HG03135 (cell line): Measurements from ENCODE around the gene RAB11FIP4.

Source experiments
- ATAC-seq: cut with Tn5 transposase; IDR thresholded peaks from one replicate; pipeline ENCODE4 v1.9.1; 2021; ENCODE audit warnings: mild to moderate bottlenecking, moderate library complexity; ENCODE audit not compliant: unreplicated experiment

RAB11FIP4 gene

DNA sequence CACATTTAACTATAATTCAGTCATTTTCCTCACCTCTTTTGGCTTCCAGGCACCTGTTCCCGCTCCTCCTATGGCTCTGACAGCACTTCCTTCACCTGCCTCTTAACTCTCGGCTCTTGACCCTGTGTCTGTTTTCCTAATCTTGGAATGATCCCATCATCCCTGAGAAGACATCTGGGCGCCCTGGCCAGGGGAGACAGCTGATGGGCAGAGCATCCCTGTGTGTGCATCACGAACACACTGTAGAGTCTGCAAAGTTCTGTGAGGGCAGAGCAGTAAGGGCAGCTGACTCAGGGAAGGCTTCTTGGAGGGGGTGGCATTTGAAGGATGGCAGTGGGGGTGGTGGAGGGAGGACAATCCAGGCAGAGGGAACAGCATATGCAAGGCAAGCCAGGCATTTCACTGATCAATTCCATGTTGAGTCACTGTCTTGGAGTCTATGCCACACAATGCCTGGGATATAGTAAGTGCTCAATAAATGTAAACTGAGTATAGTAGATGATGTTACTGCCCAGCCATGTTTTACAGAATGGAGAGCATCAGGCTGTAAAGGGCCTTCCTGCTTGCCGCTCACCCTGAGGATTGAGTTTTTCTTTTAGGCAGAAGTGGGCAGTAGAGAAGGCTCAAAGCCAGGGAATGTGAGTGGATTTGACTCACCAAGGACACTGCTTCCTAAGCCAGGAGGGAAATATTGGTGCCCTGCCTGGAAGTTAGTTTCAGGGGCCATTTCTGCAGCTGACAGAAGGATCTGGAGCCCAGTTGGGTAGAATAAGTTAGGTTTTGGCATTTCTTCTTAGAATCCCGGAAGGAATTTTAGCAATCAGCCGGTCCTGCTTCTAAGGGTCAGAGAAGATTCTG, 5.8 kb upstream of the RAB11FIP4 start:
- ATAC-seq: no peak

DNA sequence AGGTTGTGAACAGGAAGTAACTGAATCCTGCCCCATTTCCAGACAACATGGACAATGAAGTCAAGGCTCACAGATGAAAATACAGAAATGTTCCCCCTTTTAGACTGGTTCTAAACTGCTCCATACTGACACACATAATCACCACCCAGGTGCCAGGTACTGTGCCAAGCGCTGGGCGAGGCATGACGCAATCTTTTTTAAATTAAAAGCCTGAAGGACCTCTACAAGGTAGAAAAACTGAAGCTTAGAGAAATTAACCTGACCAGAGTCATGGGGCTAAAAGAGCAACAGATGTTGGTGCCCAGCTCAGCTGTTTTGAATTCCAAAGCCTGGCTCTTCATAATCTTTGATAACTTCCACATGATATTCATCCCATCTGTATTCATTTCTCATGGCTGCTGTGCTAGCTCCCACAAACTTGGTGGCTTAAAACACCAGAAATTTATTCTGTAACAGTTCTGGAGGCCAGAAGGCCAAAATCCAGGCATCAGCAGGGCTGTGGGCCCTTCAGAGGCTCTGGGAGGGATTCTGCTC, 4.9 kb upstream of the RAB11FIP4 start:
- no peak for ATAC-seq

DNA sequence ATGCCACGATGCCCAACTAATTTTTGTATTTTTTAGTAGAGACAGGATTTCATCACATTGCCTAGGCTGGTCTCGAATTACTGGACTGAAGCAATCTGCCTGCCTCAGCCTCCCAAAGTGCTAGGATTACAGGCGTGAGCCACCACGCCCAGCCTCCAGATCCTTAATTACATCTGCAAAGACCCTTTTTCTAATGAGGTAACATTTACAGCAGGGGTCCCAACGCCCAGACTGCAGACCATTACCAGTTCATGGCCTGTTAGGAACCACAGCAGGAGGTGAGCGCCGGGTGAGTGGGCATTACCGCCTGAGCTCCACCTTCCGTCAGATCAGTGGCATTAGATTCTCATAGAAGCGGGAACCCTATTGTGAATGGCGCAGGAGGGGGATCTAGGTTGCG, 4.0 kb upstream of the RAB11FIP4 start:
- no peak for ATAC-seq

DNA sequence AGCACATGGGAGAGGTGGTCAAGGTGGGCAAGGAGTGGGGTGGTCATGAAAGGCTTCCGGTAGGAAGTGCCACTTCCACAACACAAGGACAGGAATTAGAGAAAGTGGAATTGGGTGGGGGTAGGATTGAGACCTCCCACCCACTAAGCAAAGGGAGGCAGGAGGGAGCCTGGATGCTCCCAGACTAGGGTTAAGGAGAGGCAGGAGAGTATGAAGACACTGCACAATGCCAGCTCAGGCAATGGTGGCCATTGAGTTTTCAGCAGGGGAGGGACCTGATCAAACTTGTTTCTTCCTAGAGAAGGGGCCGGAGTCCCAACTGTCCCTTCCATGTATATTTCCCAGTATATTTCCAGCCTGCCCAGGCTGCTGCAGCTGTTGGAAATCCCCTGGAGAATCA, 3.1 kb upstream of the RAB11FIP4 start:
- no peak for ATAC-seq

DNA sequence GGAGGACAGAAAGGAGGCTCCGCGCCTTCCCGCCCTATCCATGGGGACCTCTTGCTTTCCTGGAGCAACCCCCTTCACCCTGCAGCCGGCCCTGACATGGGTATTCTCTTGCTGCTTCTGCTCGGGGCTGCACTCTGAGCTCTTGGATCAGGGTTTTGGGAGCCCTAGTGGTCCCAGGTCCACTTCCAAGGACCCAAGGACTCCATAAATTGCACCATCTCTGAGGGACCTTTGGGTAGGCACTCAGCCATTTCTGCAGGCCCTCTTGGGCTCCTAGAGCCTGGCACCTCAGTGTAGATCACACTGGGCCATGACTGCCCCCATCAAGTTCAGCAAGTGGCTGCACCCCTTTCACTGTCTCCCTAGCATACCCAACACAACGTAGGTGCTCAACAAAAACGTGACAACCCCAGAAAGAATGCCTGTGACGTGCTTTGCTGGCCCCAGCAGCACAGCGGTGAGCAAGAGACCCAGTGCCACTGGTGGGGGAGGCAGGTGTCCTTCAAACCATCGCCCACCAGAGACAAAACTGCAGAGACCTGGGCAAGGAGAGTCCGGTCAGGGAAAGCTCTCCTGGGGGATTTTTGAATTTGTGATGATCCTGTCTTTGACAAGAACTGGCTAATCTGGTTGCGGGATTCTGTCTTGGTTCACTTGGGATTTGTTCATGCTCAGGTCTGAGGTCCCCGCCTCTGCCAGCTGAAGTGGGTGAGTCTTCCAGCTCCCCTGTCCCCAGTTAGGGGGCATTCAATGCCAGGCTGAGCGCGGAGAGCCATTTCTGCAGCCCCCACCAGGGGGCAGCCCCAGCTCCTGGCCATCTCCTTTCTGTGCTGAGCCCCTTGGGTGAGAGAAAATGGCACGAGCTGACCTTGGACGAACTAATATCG, 2.5 kb upstream of the RAB11FIP4 start:
- ATAC-seq: no peak

DNA sequence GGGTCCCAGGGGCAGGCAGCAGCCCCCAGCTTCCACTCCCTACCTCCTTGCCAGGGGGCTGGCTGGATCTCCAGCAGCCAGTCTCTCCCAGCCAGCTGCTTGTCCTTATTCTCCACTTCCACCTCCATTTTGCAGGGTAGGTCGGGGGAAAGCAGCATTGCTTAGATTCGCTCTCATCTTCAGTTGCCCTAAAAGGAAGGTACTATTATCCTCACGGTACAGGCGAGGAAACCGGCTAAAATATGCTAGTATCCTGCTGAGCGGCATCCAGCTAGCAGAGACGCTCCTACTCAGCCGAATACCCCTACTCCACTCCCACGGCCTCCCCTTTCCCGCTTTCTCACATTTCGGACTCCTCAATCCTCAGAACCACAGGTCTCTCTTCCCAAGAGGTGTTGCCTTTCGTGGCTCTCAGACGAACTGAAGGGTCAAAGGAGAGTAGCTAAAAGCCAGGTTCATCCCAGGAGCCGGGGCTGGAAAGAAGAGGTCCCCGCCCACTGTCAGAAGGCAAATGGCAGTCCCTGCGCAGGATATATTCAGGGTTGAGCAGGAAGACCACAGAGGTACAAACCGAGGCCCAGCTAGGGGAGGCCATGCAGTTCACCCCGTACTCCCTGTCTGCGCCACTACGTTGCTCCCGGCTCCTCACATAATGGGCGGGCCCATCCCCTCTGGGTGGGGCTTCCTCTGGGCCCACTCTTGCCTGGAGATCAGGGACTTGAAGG, 1.7 kb upstream of the RAB11FIP4 start:
- no peak for ATAC-seq

DNA sequence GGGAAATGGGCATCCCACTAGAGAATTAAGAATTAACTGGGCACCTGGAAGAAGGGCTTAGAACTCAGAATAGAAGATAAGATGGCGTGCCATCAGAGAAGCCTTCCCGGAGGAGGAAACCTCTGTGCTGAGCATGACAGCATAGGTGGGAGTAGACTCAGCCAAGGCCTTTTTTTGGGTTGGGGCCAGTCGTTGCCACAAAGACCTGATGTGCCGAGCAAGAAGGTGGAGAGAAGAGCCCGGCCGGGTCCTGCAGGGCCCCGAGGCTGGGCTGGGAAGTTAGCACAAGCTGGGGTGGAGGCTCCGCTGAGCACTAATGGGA, 1.1 kb upstream of the RAB11FIP4 start:
- no peak for ATAC-seq

DNA sequence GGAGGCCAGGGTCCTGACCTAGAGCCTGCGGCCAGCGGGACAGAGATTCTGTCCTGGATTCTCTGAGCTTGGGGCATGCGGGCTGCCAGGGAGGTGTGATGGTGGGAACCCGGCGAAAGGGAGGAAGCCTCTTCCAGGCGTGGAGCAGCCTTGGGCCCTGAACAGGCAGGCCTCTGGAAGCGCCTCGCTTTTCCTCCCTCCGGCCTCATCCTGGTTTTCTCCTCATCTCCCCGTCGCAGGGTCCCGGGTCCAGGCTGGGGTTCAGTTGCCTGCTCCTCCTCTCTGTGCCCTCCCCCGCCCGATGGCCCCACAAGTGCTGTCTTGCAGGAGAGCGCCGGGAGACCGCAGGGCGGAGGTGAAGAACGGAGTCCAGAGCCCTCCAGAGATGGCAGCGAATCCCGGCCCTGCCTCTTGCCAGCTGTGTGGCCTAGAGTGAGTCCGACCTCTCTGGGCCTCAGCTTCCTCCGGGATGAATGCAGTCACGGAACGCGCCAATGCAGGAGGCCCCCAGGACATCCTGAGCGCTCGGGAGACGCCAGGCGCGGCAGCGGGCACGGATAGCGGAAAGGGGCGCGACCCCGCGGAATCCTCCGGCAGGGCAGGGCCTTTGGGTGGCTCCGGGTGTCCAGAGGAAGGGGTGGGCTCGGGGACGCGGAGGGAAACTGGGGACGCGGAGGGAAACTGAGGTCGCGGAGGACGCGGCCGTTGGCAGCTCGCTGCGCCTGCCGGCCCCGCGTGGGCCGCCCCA, 553 bp upstream of the RAB11FIP4 start:
- no peak for ATAC-seq

DNA sequence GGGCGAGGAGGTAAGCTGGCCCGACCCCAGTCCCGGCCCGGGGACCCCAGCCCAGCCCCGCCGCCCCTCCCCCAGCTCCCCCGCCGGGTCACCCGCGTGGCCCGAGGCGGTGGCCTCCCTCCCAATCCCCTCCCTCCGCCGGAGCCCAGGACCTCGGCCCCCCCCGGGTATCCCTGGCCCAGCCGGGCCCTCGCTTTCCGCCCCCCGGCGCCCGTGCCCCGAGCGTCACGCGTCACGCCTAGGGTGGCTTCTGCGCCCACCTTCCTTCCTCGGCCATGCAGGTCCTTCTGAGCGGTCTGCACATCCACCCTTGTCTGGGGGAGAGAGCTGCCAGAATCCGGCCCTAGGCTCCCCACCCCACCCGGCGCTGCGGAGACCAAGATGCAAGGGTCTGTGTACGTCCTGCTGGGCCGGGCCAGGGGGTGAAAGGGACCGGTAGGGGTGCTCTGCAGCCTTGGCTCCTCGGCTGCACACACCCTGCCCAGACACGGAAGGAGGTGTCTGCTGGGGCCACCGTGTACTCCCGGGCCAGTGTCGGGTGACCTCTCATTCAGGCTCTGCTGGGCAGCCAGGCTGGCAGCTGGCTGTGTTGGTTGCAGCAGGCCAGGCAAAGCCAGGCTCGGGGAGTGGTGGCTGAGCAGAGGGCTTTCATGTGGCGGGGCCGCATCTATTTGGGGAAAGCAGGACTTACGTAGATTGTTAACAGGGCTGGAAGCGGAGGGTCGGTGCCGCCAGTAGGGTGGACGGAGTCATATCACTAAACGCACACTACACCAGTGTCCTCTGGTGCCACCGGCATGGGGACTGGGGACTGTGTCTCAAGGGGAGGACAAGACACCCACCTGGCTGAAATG, 754 bp downstream of the RAB11FIP4 start:
- ATAC-seq: no peak

DNA sequence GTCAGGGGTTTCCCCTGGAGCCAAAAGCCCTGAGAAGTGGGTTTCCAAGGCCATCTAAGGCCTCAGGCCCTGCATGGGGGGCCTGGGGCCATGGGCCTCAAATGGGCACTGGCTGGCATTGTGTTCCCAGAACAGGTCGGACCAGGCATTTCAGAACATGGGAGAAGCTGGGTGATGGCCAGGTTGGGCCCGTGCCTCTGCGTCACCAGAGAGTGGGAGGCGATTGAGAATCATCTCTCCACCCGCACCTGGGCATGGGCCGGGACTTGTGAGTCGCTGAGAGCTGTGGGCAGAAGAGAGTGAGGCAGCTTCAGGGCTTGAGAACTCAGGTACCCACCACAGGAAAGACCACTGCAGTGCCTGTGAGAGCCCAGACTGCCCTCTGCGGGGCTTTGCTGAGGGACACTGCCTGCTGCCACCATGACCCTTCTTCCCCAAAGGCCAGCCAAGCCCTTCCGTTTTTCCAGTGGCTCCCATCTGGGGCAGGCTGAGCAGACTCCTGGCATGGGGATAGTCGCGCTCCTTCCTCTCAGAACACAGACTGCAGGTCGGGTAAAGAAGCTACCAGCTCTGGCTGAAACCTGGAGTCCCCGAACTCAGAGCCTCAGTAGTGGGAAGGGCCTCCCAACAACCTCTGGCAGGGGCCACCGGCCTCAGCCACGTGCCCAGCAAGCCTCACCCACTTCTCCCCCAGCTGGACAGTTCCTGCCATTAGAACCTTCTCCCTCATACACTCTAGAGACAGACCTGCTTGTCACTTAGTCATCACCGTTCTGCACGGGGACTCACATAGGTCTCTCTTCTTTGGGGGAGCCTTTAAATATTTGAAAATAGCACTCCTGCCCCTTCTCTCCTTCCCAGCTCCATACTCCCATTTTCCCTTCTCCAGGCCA, 1.6 kb downstream of the RAB11FIP4 start:
- ATAC-seq: no peak

DNA sequence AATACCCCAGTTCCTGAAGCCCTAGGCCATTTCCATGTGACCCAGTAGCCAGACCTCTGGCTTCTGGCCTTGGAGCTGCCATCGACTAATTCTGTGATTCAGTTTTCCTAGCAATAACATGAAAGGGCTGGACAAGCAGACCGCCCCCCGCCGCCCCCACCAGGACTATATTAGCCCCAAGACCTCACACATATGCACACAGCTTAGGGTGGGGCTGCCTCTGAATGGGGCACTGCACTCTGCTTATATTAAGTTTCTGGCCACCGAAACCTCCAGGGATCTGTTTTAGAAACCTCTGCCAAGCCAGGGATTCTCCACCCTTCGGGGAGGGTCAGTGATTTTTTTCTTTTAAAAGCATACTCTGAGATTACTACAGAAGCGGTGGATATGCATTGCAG, 2.3 kb downstream of the RAB11FIP4 start:
- no peak for ATAC-seq

DNA sequence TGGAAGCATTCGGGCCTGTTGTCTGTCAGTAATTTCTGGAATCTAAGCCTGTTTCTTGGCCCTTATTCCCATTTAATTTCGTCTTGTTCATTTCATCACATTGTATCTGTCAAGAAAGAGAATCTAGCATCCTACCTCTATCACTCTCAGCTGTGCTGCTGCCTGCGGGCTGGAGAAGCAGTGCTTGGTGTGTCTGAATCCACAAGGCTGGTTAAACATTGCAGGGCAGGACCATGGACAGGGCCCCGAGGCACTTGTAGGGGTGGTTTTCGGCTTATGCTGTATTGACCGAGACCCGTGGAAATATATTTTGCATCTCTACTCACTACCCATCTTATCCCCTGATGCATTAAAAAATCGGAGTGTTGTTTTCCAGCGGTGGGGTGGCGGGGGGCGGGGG, 3.1 kb downstream of the RAB11FIP4 start:
- no peak for ATAC-seq

DNA sequence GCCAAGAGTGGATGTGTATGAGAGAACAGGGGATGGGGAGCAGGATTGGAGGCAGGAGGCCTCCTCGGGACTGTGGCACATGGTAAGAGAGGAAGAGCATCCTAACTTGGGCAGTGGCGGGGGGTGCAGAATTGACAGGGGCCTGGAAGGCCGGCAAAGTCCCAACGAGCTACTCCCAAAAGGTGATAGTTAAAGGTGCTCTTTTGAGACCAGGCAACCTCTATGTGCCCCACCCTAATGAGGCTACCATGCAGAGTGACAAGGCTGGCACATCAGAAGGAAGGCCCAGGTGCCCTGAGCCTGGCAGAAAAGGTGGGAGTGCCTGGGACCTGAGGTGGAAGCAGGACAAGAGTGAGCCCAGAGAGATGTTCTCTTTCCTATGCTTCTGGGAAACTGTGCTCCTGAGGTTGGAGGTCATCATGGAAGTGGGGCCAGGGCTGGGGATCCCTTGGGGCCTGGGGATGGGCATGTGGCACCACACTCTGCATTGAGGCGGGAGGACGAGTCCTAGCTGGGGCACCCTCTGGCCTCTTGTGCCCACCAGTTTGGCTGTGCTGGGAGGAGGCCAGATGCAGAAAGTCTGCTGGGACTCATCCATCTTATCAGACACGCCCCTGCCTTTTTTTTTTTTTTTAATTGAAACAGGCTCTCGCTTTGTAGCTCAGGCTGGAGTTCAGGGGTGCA, 5.9 kb downstream of the RAB11FIP4 start:
- no peak for ATAC-seq

DNA sequence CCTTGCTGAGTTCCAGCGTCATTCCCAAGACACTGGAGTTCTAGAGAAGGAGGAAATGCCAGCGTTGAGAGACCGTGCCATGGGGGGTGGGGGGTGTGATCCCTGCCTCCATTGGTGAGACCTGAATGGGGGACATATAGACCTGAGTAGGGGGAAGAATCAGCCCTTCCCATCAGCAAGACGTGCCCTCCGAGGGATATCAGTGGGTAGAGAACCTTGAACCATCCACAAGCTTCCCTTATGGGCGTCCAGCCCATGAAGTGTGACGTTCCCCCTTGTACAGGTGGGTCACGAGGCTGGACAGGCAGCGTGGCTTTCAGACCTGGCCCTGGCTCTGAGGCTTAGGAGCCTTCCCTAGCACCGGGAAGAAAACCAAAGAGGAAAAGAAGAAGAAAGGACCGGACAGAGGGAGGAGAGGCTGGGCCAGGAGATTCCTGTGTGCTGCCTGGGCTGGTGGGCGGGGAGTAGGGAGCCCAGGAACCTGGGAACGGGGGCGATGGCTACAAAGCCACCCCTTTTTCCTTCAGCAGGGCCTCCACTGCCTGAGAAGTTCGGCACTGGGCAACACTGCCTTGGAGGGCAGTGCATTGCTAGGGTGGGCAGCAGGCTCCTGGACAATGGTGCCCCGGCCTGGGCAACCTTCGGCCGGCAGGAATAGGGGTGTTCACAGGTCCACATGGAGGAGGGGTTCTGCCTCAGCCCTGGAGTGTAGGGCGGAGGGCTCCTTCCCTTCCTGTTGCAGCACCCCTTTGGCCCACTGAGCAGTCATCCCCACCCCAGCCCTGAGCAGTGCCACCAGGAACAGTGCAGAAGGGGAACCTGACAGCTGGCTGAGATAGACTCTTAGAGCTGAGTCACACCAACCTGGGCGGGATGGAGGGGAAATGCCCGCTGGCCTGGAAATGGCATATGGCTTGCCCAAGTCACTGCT, 7.2 kb downstream of the RAB11FIP4 start:
- no peak for ATAC-seq

DNA sequence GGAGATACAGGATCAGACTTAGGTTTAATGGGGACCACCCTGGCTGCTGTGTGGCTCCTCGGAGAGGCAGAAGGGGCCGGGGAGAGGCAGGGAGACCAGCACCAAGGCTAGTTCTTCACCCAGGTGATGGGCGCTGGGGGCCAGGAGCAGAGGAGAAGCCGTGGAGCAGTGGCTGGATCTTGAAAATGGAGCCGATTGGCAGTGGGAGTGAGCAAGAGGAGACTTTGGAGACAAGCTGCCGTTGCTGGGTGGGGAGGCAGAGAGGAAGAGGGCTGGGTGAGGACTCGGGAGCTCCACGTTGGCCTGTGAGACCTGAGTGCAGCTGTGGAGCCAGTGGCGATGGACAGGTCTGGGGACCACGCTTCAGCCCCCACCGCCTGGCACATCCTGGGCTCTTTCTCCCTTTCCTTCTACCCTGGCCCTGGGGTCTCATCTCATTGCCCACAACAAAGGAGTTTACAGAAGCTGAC, 9.0 kb downstream of the RAB11FIP4 start:
- ATAC-seq: no peak

DNA sequence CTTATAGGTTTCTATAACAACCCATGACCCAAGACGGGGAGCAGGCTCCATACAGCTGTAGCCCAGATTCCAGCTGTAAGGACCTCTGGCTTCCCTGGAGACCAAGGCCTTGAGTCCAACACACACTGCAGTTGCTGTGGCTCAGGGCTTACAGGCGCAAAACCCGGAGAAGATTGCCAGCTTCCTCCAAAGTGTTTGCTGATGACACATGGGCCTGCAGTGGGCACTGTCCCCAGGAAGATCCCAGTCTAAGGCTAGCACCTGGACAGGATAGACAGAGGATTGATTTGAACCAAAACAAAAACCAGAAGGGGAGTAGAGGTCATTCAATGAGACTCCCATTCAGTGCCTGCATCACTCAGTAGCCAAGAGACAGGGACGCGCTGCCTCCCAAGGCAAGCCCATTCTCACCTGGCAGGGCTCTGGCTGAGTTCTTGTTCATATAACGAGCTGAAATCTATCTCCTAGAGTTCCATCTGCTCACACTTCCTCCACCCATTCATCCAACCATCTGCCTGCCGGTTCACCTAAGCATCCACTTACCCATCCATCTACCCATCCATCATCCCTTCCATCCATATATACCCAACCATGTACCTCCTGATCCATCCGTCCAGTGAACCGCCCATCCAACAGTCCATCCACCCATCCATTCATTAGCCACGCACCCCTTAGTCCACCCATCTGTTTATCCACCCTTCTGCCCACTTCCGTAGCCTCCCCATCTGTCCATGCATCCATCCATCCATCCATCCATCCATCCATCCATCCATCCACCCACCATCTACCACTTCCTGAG, 10.2 kb downstream of the RAB11FIP4 start:
- no peak for ATAC-seq
